HG02763 (cell line): ENCODE measurements around the gene MAFG.

Source experiments
- ATAC-seq: cut with Tn5 transposase; IDR thresholded peaks from one replicate; pipeline ENCODE4 v1.9.1; 2021; ENCODE audit warnings: mild to moderate bottlenecking, moderate library complexity; ENCODE audit not compliant: unreplicated experiment

Gene MAFG

GRCh38 chr17:81911277-81911961 is 16.1 kb downstream of the MAFG start, which contains the start of gene PCYT2:
Gene PCYT2 (minus strand): TSS chr17:81911399. CDS start chr17:81911355, 44 bp downstream.
- ATAC-seq = peak; percentile 74

- no peak for ATAC-seq
Observed at GRCh38 chr17:81910840-81911276, 16.7 kb downstream of the MAFG start.

- ATAC-seq = no peak
Observed at GRCh38 chr17:81909966-81910839, 17.3 kb downstream of the MAFG start.

- ATAC-seq = no peak
Observed at GRCh38 chr17:81909231-81909630, 18.3 kb downstream of the MAFG start.

- ATAC-seq = no peak
Observed at GRCh38 chr17:81908793-81909192, 18.7 kb downstream of the MAFG start.

- ATAC-seq = no peak
Observed at GRCh38 chr17:81907219-81908145, 20.1 kb downstream of the MAFG start.

GRCh38 chr17:81906476-81907218 is 20.9 kb downstream of the MAFG start:
- ATAC-seq = no peak

GRCh38 chr17:81905993-81906392 is 21.5 kb downstream of the MAFG start:
- ATAC-seq = no peak

- no peak for ATAC-seq
Observed at GRCh38 chr17:81905424-81905875, 22.1 kb downstream of the MAFG start.

GRCh38 chr17:81904600-81905423 is 22.7 kb downstream of the MAFG start:
- no peak for ATAC-seq

- no peak for ATAC-seq
Observed at GRCh38 chr17:81903896-81904599, 23.5 kb downstream of the MAFG start.

GRCh38 chr17:81903415-81903831 is 24.1 kb downstream of the MAFG start:
- no peak for ATAC-seq

GRCh38 chr17:81902653-81903414 is 24.7 kb downstream of the MAFG start:
- ATAC-seq = no peak

GRCh38 chr17:81902023-81902652 is 25.4 kb downstream of the MAFG start, which contains the start of gene NPB:
Gene NPB (plus strand): TSS chr17:81902238. CDS start chr17:81902278, 40 bp downstream.
- no peak for ATAC-seq

GRCh38 chr17:81901167-81902022 is 26.1 kb downstream of the MAFG start:
- no peak for ATAC-seq

- ATAC-seq = no peak
Observed at GRCh38 chr17:81900181-81900820, 27.2 kb downstream of the MAFG start.
